Calu3 (cell line): Measurements from ENCODE around the gene SLC16A10. TPM values are rescaled to one million over a fixed set of nuclear protein-coding genes. Genes with fewer than 3 reads are reported as not detected.

Experiments
- BruUV-seq: library from RNA; stranded (reverse); fragments of 400-500 nt; replicated peaks from 2 replicates; lab custom pipeline; 2021; lab: Mats Ljungman, UMichigan
- CTCF ChIA-PET: fragments of 300-600 bp; sonication (Branson Sonifier 250); formaldehyde crosslinking; loops from one replicate; lab custom pipeline; 2022; ENCODE audit warnings: antibody characterized with exemption; lab: Charles Lee
- DNase-seq: peaks from one replicate; pipeline ENCODE4 v3.0.0; 2022
- H3K27ac Mint-ChIP-seq: one replicate; pipeline ENCODE4 v1.8.0; 2022; ENCODE audit warnings: mixed read lengths; ENCODE audit not compliant: unreplicated experiment
- H3K27me3 Mint-ChIP-seq: one replicate; pipeline ENCODE4 v1.8.0; 2022; ENCODE audit warnings: mixed read lengths; ENCODE audit not compliant: unreplicated experiment
- H3K36me3 Mint-ChIP-seq: one replicate; pipeline ENCODE4 v1.8.0; 2022; ENCODE audit warnings: mild to moderate bottlenecking, moderate library complexity, mixed read lengths; ENCODE audit not compliant: insufficient read depth, unreplicated experiment
- H3K4me1 Mint-ChIP-seq: one replicate; pipeline ENCODE4 v1.8.0; 2022; ENCODE audit warnings: mild to moderate bottlenecking, low read depth, mixed read lengths; ENCODE audit not compliant: unreplicated experiment
- H3K4me3 Mint-ChIP-seq: one replicate; pipeline ENCODE4 v1.8.0; 2022; ENCODE audit warnings: mild to moderate bottlenecking, low read depth, moderate library complexity, mixed read lengths; ENCODE audit not compliant: unreplicated experiment
- H3K9me3 Mint-ChIP-seq: one replicate; pipeline ENCODE4 v1.8.0; 2022; ENCODE audit warnings: low read depth, mixed read lengths; ENCODE audit not compliant: unreplicated experiment
- intact Hi-C: fragments of 100-400 bp; cut with micrococcal nuclease; formaldehyde crosslinking; loops from one replicate; pipeline ENCODE4 v1.10.0; 2022; ENCODE audit not compliant: unreplicated experiment
- total RNA-seq: library from RNA; stranded (reverse); gene quantifications from 2 replicates; pipeline ENCODE4 v1.2.3, GENCODE V29; 2022
- TF ChIP-seq, protein P1 (sequence below): fragments of 200-600 bp; IDR thresholded peaks from one replicate; pipeline ENCODE4 v1.8.0; 2022; ENCODE audit warnings: antibody characterized with exemption; ENCODE audit not compliant: unreplicated experiment

The SLC16A10 gene
- total RNA-seq, 1 experiment from 2014 or later, result 2.6 TPM

DNA sequence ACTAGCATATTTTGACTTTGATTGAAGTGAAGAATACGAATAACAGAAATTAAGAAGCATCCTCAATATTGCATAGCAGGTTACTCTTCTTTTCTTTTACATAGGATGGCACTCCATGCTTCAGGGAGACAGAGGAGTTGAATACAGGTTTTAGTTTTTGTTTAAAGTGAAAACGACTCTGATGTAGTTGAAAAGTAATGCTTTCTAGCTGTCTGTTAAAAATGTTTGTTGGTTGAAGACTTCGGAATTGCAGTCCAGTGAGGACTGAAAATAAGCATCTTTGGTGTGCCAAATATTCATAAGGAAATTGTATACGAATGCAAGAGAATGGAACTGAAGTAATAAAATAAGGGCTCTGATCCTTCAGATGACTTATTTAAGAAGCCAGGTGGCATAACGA, 618 bp upstream of the SLC16A10 start:
- Mint-ChIP-seq H3K27me3 (no peaks in the 10 kb centered on the region), H3K9me3 (no peaks in the 10 kb centered on the region), H3K36me3 (peaks cover 19% of the 10 kb centered on the region), H3K4me3 (peak overlapping the region; percentile 85), H3K27ac (no peak overlapping the region), H3K4me1 (peaks cover 13% of the 10 kb centered on the region)
- TF ChIP-seq, protein P1, sequence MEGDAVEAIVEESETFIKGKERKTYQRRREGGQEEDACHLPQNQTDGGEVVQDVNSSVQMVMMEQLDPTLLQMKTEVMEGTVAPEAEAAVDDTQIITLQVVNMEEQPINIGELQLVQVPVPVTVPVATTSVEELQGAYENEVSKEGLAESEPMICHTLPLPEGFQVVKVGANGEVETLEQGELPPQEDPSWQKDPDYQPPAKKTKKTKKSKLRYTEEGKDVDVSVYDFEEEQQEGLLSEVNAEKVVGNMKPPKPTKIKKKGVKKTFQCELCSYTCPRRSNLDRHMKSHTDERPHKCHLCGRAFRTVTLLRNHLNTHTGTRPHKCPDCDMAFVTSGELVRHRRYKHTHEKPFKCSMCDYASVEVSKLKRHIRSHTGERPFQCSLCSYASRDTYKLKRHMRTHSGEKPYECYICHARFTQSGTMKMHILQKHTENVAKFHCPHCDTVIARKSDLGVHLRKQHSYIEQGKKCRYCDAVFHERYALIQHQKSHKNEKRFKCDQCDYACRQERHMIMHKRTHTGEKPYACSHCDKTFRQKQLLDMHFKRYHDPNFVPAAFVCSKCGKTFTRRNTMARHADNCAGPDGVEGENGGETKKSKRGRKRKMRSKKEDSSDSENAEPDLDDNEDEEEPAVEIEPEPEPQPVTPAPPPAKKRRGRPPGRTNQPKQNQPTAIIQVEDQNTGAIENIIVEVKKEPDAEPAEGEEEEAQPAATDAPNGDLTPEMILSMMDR, result no peak
- intact Hi-C loops, result no loop called here
- no peak for DNase-seq
- BruUV-seq, result no TSS peak
- CTCF ChIA-PET, result interaction anchor here (1.0 kb wide), 1 partner anchor 54 kb away, joined by 7 read pairs; no protein-coding TSS in a partner anchor

DNA sequence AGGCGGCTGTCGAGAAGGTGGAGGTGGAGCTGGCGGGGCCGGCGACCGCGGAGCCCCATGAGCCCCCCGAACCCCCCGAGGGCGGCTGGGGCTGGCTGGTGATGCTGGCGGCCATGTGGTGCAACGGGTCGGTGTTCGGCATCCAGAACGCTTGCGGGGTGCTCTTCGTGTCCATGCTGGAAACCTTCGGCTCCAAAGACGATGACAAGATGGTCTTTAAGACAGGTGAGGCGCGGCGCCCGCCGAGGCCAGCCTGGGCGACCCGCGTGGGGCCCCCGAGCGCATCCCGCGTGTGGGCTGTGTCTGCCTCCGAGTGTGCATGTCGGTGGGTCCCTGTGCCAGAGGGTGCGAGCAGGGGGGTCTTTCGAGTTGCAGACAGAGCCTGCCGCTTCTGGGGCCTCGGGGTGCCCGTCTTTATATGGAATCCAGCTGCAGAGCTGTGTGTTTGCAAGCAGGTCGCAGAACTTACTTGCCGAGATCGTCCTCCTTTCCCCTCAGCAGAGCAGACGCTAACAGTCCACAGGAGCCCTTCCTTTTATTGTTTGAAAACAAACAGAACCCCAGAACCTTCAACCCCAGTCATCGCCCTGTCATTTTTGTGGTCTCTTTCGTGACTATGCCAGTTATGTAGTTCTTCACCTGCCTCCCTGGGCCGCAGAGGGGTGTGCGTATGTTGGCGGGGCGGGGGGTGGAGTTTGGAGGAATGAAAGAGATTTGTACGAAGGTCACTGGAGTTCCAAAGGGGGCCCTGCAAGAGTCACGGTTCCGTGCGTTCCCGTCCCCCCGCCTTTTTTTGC, 766 bp downstream of the SLC16A10 start:
- CTCF ChIA-PET, result interaction anchor here (0.6 to 1.0 kb wide), 2 partner anchors 56 to 98 kb away, joined by 3 to 7 read pairs; no protein-coding TSS in a partner anchor
- H3K4me1 Mint-ChIP-seq, result peaks cover 13% of the 10 kb centered on the region
- intact Hi-C loops, result no loop called here
- no peaks in the 10 kb centered on the region for H3K9me3 Mint-ChIP-seq
- no TSS peak for BruUV-seq
- peak overlapping the region; percentile 85 for H3K4me3 Mint-ChIP-seq
- peaks cover 19% of the 10 kb centered on the region for H3K36me3 Mint-ChIP-seq
- peak; percentile 31 for DNase-seq
- H3K27me3 Mint-ChIP-seq, result no peaks in the 10 kb centered on the region
- no peak overlapping the region for H3K27ac Mint-ChIP-seq
- TF ChIP-seq, protein P1, result no peak

DNA sequence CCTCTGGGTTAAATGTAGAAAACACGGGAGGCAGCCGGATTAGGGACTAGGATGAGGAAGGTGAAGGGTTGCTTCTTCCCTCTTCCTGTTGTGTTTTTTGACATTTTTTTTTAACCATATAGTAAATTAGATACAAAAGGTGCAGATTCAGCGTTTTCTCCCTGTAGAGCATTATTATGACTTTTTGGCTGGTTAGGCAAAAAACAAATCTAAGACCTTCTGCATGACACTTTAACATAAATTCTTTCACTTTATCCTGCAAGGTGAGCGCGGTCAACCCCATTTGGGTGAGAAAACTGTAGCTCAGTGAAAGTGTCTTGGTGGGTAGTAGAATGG, 1.3 kb downstream of the SLC16A10 start:
- no peaks in the 10 kb centered on the region for H3K9me3 Mint-ChIP-seq
- no peak for DNase-seq
- BruUV-seq, result no TSS peak
- CTCF ChIA-PET, result interaction anchor here (0.6 kb wide), 1 partner anchor 97 kb away, joined by 3 read pairs; no protein-coding TSS in a partner anchor
- intact Hi-C loops, result no loop called here
- H3K4me1 Mint-ChIP-seq, result peaks cover 13% of the 10 kb centered on the region
- H3K27me3 Mint-ChIP-seq, result no peaks in the 10 kb centered on the region
- TF ChIP-seq, protein P1, result no peak
- no peak overlapping the region for H3K27ac Mint-ChIP-seq
- peak overlapping the region; percentile 85 for H3K4me3 Mint-ChIP-seq
- peaks cover 19% of the 10 kb centered on the region for H3K36me3 Mint-ChIP-seq

DNA sequence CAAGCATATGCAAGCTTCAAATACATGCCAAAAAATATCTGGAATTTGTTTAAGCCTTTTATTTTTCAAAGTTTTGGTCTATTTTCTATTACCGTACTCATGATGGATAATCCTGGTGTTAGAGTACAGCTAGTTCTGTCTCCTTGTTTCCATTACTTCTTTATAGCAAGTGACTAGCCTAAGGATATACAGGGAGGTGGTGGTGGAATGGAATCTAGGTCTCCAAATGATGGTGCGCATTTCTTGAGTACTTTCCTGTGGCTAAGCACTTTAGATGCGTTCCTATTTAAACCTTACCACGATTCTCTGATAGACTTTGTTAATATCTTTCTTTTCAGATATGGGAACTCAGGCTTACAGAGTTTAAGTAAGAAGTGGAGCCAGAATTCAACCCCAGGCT, 3.5 kb downstream of the SLC16A10 start:
- CTCF ChIA-PET, result interaction anchor here (0.5 kb wide), 1 partner anchor 172 kb away, joined by 3 read pairs; no protein-coding TSS in a partner anchor
- Mint-ChIP-seq H3K9me3 (no peaks in the 10 kb centered on the region), H3K4me1 (peaks cover 14% of the 10 kb centered on the region), H3K4me3 (no peak overlapping the region), H3K27ac (no peak overlapping the region), H3K36me3 (peaks cover 19% of the 10 kb centered on the region), H3K27me3 (no peaks in the 10 kb centered on the region)
- intact Hi-C loops, result no loop called here
- BruUV-seq, result no TSS peak
- TF ChIP-seq, protein P1, result no peak
- no peak for DNase-seq
